Stomach smooth muscle (tissue), 2 donors: ENCODE measurements around the gene AAMDC.
"Not testable (repeated sequence)": the region's sequence is repeated elsewhere in the genome, so short reads cannot be mapped to it uniquely, and the experiment has no call there.

ENCODE experiments used
- H3K27ac ChIP-seq: one replicate; pipeline ENCODE4 v1.7.0; 2013; ENCODE audit warnings: mild to moderate bottlenecking, low read length, inconsistent platforms
- H3K27me3 ChIP-seq, 2 donors: one replicate each; pipeline ENCODE4 v1.7.0; 2013; ENCODE audit warnings: low read length in 2 of 2; ENCODE audit not compliant: insufficient read depth in 2 of 2, control insufficient read depth in 1 of 2
- H3K36me3 ChIP-seq, 2 donors: one replicate each; pipeline ENCODE4 v1.7.0; 2013; ENCODE audit warnings: low read length in 2 of 2; ENCODE audit not compliant: control insufficient read depth in 2 of 2, insufficient read depth in 2 of 2
- H3K4me1 ChIP-seq: one replicate; pipeline ENCODE4 v1.7.0; 2013; ENCODE audit warnings: low read length; ENCODE audit not compliant: control insufficient read depth, insufficient read depth
- H3K4me3 ChIP-seq, 2 donors: one replicate each; pipeline ENCODE4 v1.7.0; 2013; ENCODE audit warnings: low read length in 2 of 2
- H3K9ac ChIP-seq, 2 donors: one replicate each; pipeline ENCODE4 v1.7.0; 2013; ENCODE audit warnings: low read length in 2 of 2, mild to moderate bottlenecking in 1 of 2
- H3K9me3 ChIP-seq, 2 donors: one replicate each; pipeline ENCODE4 v1.7.0; 2013; ENCODE audit warnings: low read length in 2 of 2; ENCODE audit not compliant: control insufficient read depth in 2 of 2
- donor health status: healthy.
- donor health status: Pancreatic carcinoma.

Gene AAMDC

DNA sequence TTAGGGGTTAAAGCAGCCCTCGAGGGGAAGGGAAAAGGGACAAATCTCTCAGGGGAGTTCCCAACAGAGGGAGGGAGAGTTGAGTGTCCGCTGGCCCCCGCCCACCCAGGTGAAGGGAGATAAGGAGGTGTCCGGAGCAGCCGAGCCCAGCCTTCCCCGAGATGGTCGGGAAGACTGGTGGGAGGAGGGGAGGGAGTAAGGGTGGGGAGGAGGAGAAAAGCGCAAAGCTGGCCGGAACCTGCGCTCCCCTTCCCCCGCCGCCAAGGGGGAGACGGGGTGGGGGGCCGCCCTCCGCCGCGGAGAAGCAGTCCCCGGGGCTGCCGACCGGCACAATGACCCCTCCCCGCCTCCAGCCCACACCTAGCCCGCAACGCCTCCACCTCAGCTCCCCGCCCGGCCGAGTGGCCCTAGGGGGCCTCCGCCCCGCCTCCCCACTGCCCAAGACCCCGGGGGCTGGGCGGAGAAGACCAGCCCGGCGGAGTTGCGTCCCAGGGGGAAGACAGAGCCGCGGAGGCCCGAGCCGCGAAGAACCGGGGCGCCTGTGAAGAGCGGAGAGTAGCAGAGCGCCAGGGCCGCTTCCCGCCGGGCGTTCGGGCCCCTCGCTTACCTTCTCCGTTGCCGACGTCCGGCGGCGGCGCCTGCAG, 901 bp upstream of the AAMDC start:
- Histone ChIP-seq H3K4me3 (peak overlapping the region; percentile 84 to 96), H3K27me3 (no peaks in the 10 kb centered on the region), H3K9ac (peak overlapping the region; percentile 82 to 84), H3K9me3 (no peaks in the 10 kb centered on the region), H3K4me1 (peaks cover 17% of the 10 kb centered on the region), H3K36me3 (no peaks in the 10 kb centered on the region), H3K27ac (peak overlapping the region; percentile 85)

DNA sequence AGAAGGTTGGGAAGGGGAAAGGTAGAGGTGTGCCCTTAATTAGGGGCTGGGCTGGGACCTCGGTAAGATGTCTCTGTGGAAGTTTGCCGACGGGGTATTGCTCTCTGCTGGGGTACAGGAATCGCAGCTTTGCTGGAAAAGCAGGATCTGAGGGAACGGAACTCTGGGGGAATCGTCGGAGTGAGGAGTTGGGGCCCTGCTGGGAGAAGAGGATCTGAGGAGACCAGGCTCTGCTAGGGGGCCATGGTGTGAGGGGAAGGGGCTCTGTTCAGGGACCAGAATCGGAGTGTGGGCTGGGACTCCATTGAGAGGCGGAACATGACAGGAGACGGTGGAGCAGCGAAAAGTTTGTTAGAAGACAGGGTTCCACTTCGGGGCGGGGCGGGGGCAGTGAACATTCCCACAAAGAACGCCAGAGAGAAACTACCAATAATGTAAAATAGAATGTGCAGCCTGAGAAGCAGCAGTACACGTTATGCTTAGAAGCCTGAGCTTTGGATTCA, 456 bp downstream of the AAMDC start:
- Histone ChIP-seq H3K4me1 (peaks cover 17% of the 10 kb centered on the region), H3K9ac (peak overlapping the region; percentile 47 to 93)

GRCh38 chr11:77822126-77822525, 1.2 kb downstream of the AAMDC start:
- H3K27ac ChIP-seq, H3K27me3 ChIP-seq, H3K36me3 ChIP-seq, H3K9me3 ChIP-seq: not testable (repeated sequence)
- peaks cover 17% of the 10 kb centered on the region for H3K4me1 ChIP-seq
- peak overlapping the region in 1 of 2 donors; percentile 47 for H3K9ac ChIP-seq
- H3K4me3 ChIP-seq: peak overlapping the region in 1 of 2 donors; percentile 96

More for the DNA sequence above, 456 bp downstream of the AAMDC start:
- Histone ChIP-seq H3K9me3 (no peaks in the 10 kb centered on the region), H3K27me3 (no peaks in the 10 kb centered on the region), H3K27ac (peak overlapping the region; percentile 74), H3K4me3 (peak overlapping the region; percentile 82 to 96), H3K36me3 (no peaks in the 10 kb centered on the region)

GRCh38 chr11:77823775-77824174, 2.8 kb downstream of the AAMDC start:
- no peak overlapping the region for H3K4me3 ChIP-seq
- no peak overlapping the region for H3K9ac ChIP-seq
- H3K36me3 ChIP-seq: no peaks in the 10 kb centered on the region
- H3K9me3 ChIP-seq: no peaks in the 10 kb centered on the region
- peaks cover 13% of the 10 kb centered on the region for H3K4me1 ChIP-seq
- H3K27ac ChIP-seq: no peak overlapping the region
- H3K27me3 ChIP-seq: no peaks in the 10 kb centered on the region

DNA sequence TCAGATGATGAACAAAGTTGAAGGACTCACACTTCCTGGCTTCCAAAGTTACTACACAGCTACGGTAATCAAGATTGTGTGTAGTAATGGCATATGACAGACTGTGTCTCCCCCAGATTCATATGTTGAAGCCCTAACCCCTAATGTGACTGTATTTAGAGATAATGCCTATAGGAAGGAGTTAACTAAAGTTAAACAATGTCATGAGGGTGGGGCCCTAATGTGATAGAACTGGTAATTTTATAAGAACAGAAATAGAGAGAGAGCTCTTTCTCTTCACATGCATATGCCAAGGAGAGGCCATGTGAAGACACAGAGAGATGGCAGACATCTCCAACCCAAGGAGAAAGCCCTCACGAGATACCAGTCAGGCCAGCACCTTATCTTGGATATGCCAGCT, 8.0 kb downstream of the AAMDC start:
- Histone ChIP-seq H3K9me3 (no peaks in the 10 kb centered on the region), H3K9ac (no peak overlapping the region), H3K36me3 (no peaks in the 10 kb centered on the region), H3K4me1 (no peaks in the 10 kb centered on the region), H3K27me3 (no peaks in the 10 kb centered on the region), H3K4me3 (no peak overlapping the region), H3K27ac (no peak overlapping the region)

GRCh38 chr11:77833302-77833701, 12.4 kb downstream of the AAMDC start:
- H3K9me3 ChIP-seq: no peaks in the 10 kb centered on the region
- H3K4me3 ChIP-seq: no peak overlapping the region
- H3K4me1 ChIP-seq: no peaks in the 10 kb centered on the region
- H3K27me3 ChIP-seq: no peaks in the 10 kb centered on the region
- H3K9ac ChIP-seq: no peak overlapping the region
- no peaks in the 10 kb centered on the region for H3K36me3 ChIP-seq
- no peak overlapping the region for H3K27ac ChIP-seq

DNA sequence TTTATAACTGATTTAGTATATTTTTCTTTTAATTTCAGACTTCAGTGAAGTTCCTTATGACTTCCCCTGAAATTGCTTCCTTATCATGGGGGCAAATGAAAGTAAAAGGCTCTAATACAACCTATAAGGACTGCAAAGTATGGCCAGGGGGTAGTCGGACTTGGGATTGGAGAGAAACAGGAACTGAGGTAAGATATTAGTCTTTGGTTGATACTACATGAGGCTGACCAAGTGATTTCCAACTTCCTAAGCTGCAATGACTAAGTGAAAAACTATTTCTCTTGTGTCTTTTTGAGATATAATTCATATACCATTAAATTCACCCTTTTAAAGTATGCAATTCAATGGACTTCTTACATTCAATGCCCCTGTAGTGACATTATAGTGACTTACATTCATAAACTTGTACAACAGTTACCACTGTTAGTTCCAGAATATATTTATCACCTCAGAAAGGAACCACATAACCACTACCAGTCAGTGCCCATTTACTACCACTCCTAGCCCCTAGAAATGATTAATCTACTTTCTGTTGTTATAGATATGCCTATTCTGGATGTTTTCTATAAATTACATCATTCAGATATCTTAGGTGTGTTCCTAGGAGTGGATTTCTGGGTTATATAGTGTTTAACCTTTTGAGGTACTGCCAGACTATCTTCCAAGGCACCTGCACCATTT, 21.6 kb downstream of the AAMDC start:
- no peak overlapping the region for H3K27ac ChIP-seq
- no peak overlapping the region for H3K4me3 ChIP-seq
- no peak overlapping the region for H3K9ac ChIP-seq
- H3K36me3 ChIP-seq: peaks cover 18 to 20% of the 10 kb centered on the region in 2 donors
- H3K27me3 ChIP-seq: no peaks in the 10 kb centered on the region
- H3K9me3 ChIP-seq: no peaks in the 10 kb centered on the region
- H3K4me1 ChIP-seq: no peaks in the 10 kb centered on the region

DNA sequence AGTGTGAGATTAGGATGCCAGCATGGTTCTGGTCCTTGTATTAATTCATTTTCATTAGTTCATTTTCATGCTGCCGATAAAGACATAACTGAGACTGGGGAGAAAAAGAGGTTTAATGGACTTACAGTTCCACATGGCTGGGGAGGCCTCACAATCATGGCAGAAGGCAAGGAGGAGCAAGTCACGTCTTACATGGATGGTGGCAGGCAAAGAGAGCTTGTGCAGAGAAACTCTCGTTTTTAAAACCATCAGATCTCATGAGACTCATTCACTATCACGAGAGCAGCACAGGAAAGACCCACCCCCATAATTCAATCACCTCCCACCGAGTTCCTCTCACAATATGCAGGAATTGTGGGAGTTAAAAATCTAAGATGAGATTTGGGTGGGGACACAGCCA, 22.8 kb downstream of the AAMDC start:
- H3K9me3 ChIP-seq, H3K9ac ChIP-seq, H3K27ac ChIP-seq, H3K27me3 ChIP-seq, H3K4me3 ChIP-seq, H3K4me1 ChIP-seq: not testable (repeated sequence)
- peaks cover 18 to 20% of the 10 kb centered on the region in 2 donors for H3K36me3 ChIP-seq

DNA sequence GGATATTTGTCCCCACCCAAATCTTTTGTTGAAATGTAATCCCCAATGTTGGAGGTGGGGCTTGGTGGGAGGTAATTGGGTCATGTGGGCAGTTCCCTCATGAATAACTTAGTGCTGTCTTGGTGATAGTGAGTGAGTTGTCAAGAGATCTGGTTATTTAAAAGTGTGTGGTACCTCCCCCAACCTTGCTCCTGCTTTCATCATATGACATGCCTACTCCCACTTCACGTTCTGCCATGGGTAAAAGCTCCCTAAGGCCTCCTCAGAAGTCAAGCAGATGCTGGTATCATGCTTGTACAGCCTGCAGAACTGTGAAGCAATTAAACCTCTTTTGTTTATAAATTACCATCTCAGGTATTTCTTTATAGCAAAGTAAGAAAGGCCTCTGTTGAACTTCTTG, 30.6 kb downstream of the AAMDC start:
- H3K4me1 ChIP-seq: no peaks in the 10 kb centered on the region
- no peak overlapping the region for H3K4me3 ChIP-seq
- H3K9ac ChIP-seq: no peak overlapping the region
- peaks cover 11 to 15% of the 10 kb centered on the region in 2 donors for H3K36me3 ChIP-seq
- no peaks in the 10 kb centered on the region for H3K27me3 ChIP-seq
- no peak overlapping the region for H3K27ac ChIP-seq
- no peaks in the 10 kb centered on the region for H3K9me3 ChIP-seq

DNA sequence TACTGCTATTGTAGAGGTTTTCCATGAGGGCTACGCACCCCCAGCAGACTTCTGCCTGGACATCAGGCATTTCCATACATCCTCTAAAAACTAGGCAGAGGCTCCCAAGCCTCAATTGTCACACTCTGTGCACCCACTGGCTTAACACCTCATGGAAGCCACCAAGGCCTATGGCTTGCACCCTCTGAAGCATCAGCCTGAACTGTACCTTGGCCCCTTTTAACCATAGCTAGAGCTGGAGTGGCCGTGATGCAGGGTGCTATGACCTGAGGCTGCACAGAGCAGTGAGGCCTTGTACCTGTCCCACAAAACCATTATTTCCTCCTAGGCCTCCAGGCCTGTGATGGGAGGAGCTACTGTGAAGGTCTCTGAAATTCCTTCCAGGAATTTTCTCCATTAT, 33.9 kb downstream of the AAMDC start:
- H3K36me3 ChIP-seq: peaks cover 16 to 17% of the 10 kb centered on the region in 2 donors
- no peaks in the 10 kb centered on the region for H3K4me1 ChIP-seq
- no peak overlapping the region for H3K4me3 ChIP-seq
- no peak overlapping the region for H3K9ac ChIP-seq
- H3K9me3 ChIP-seq: no peaks in the 10 kb centered on the region
- H3K27ac ChIP-seq: no peak overlapping the region
- no peaks in the 10 kb centered on the region for H3K27me3 ChIP-seq

DNA sequence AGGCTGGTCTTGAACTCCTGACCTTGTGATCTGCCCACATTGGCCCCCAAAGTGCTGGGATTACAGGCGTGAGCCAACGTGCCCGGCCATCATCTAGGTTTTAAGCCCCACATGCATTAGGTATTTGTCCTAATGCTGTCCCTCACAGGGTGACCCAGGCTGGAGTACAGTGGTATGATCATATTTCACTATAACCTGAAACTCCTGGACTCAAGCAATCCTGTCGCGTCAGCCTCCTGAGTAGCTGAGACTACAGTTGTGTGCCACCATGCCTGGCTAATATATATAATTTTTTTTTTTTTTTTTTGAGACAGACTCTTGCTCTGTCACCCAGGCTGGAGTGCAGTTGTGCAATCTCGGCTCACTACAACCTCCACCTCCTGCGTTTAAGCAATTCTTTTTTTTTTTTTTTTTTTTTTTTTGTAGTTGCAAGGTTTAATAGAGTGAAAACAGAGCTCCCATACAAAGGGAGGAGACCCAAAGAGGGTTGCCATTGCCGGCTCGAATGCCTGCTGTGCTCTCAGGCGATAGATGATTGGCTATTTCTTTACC, 37.0 kb downstream of the AAMDC start:
- not testable (repeated sequence) for H3K9ac ChIP-seq, H3K4me3 ChIP-seq, H3K9me3 ChIP-seq, H3K4me1 ChIP-seq, H3K27me3 ChIP-seq, H3K27ac ChIP-seq
- peaks cover 15 to 16% of the 10 kb centered on the region in 2 donors for H3K36me3 ChIP-seq
